ENCODE data around the gene OGFOD3.

DNA sequence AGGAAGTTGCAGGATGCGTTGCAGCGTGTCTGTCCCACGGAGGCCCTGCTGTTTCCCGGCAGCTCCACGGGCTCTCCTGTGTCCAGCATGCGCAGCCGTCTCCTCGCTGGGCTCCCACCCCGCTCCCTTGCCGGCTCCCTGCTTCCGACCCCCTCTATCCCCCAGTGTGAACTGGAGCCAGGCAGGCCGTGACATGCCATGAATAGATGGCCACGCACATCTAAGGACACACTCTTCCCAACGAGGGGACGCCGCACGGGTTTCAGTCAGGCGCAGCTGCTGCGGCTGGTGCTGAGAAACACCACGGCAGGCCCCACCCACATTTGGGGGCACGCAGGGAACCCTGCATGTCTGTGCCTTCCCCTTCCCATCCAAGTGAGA lies 9.5 kb downstream of the OGFOD3 start:
- TF ChIP-seq CTCF (IDR thresholded peaks at IDR 0.05) (no peak), POLR2A (IDR thresholded peaks at IDR 0.05) (no peak)
